WTC11 (cell line): Measurements from ENCODE around the gene ATCAY. TPM values are rescaled to one million over a fixed set of nuclear protein-coding genes. Genes with fewer than 3 reads are reported as not detected.

ENCODE experiments used
- ATF1 ChIP-seq: sonication (generic); formaldehyde crosslinking; IDR thresholded peaks from 2 replicates; pipeline ENCODE4 v1.8.1; 2023; ENCODE audit warnings: mild to moderate bottlenecking, moderate library complexity, missing genetic modification reagents
- ATF3 ChIP-seq: sonication (generic); formaldehyde crosslinking; conservative IDR thresholded peaks from 2 replicates; pipeline ENCODE4 v1.8.1; 2022; ENCODE audit warnings: mild to moderate bottlenecking, missing genetic modification reagents
- CBFB ChIP-seq: sonication (generic); formaldehyde crosslinking; IDR thresholded peaks from 2 replicates; pipeline ENCODE4 v1.8.1; 2022; ENCODE audit warnings: mild to moderate bottlenecking, low read depth, missing genetic modification reagents
- E2F1 ChIP-seq: sonication (generic); formaldehyde crosslinking; IDR thresholded peaks from 2 replicates; pipeline ENCODE4 v1.8.0; 2022; ENCODE audit warnings: mild to moderate bottlenecking, missing genetic modification reagents
- FOXJ3 ChIP-seq: sonication (generic); formaldehyde crosslinking; IDR thresholded peaks from 2 replicates; pipeline ENCODE4 v1.9.0; 2021; ENCODE audit warnings: missing genetic modification reagents, mild to moderate bottlenecking, borderline replicate concordance
- FOXK1 ChIP-seq: sonication (generic); formaldehyde crosslinking; IDR thresholded peaks from 2 replicates; pipeline ENCODE4 v1.8.0; 2022; ENCODE audit warnings: mild to moderate bottlenecking, moderate library complexity, missing genetic modification reagents
- GRHL2 ChIP-seq: fragments of 250-450 bp; sonication (Bioruptor Pico); IDR thresholded peaks from 2 replicates; pipeline ENCODE4 v1.8.0; 2022; ENCODE audit warnings: mild to moderate bottlenecking, moderate library complexity; ENCODE audit not compliant: insufficient replicate concordance, severe bottlenecking
- IRF1 ChIP-seq: sonication (generic); formaldehyde crosslinking; IDR thresholded peaks from 2 replicates; pipeline ENCODE4 v1.8.0; 2023; ENCODE audit warnings: missing genetic modification reagents
- JUN ChIP-seq: sonication (generic); formaldehyde crosslinking; IDR thresholded peaks from 2 replicates; pipeline ENCODE4 v1.8.0; 2023; ENCODE audit warnings: mild to moderate bottlenecking, missing genetic modification reagents
- KAT7 ChIP-seq: sonication (generic); formaldehyde crosslinking; IDR thresholded peaks from 2 replicates; pipeline ENCODE4 v1.8.1; 2023; ENCODE audit warnings: missing genetic modification reagents, mild to moderate bottlenecking, borderline replicate concordance
- MYBL2 ChIP-seq: sonication (generic); formaldehyde crosslinking; IDR thresholded peaks from 2 replicates; pipeline ENCODE4 v1.8.1; 2023; ENCODE audit warnings: mild to moderate bottlenecking, moderate library complexity, missing genetic modification reagents
- NFE2L1 ChIP-seq: sonication (generic); formaldehyde crosslinking; IDR thresholded peaks from 2 replicates; pipeline ENCODE4 v1.8.1; 2023; ENCODE audit warnings: missing genetic modification reagents
- NR1H2 ChIP-seq: sonication (generic); formaldehyde crosslinking; IDR thresholded peaks from 2 replicates; pipeline ENCODE4 v1.9.0; 2021; ENCODE audit warnings: mild to moderate bottlenecking, moderate library complexity, missing genetic modification reagents
- NR2C2 ChIP-seq: sonication (generic); formaldehyde crosslinking; IDR thresholded peaks from 2 replicates; pipeline ENCODE4 v1.8.0; 2022; ENCODE audit warnings: mild to moderate bottlenecking, missing genetic modification reagents
- OVOL2 ChIP-seq: fragments of 250-450 bp; sonication (Bioruptor Pico); IDR thresholded peaks from 2 replicates; pipeline ENCODE4 v1.9.0; 2021; ENCODE audit warnings: mild to moderate bottlenecking, borderline replicate concordance
- PRDM15 ChIP-seq: sonication (generic); formaldehyde crosslinking; IDR thresholded peaks from 2 replicates; pipeline ENCODE4 v1.8.0; 2022; ENCODE audit warnings: missing genetic modification reagents
- PRRX2 ChIP-seq: fragments of 250-450 bp; sonication (Bioruptor Pico); IDR thresholded peaks from 2 replicates; pipeline ENCODE4 v1.8.0; 2021; ENCODE audit warnings: mild to moderate bottlenecking
- RORB ChIP-seq: fragments of 250-450 bp; sonication (Bioruptor Pico); IDR thresholded peaks from 2 replicates; pipeline ENCODE4 v1.9.0; 2021; ENCODE audit warnings: mild to moderate bottlenecking
- SOX15 ChIP-seq: fragments of 250-450 bp; sonication (Bioruptor Pico); IDR thresholded peaks from 2 replicates; pipeline ENCODE4 v1.9.0; 2021; ENCODE audit warnings: mild to moderate bottlenecking
- SP1 ChIP-seq: sonication (generic); formaldehyde crosslinking; conservative IDR thresholded peaks from 2 replicates; pipeline ENCODE4 v1.8.1; 2022; ENCODE audit warnings: missing genetic modification reagents
- TCF7 ChIP-seq: sonication (generic); formaldehyde crosslinking; IDR thresholded peaks from 2 replicates; pipeline ENCODE4 v1.8.0; 2022; ENCODE audit warnings: mild to moderate bottlenecking, low read depth, missing genetic modification reagents, moderate library complexity
- TP53 ChIP-seq: sonication (generic); formaldehyde crosslinking; IDR thresholded peaks from 2 replicates; pipeline ENCODE4 v1.8.1; 2023; ENCODE audit warnings: mild to moderate bottlenecking, missing genetic modification reagents
- USF2 ChIP-seq: sonication (generic); formaldehyde crosslinking; IDR thresholded peaks from 2 replicates; pipeline ENCODE4 v1.8.1; 2023; ENCODE audit warnings: mild to moderate bottlenecking, missing genetic modification reagents, moderate library complexity
- ZBTB43 ChIP-seq: sonication (generic); formaldehyde crosslinking; IDR thresholded peaks from 2 replicates; pipeline ENCODE4 v1.8.1; 2023; ENCODE audit warnings: mild to moderate bottlenecking, missing genetic modification reagents
- ZMAT4 ChIP-seq: fragments of 250-450 bp; sonication (Bioruptor Pico); IDR thresholded peaks from 2 replicates; pipeline ENCODE4 v1.9.0; 2021; ENCODE audit warnings: mild to moderate bottlenecking
- ZNF219 ChIP-seq: sonication (generic); formaldehyde crosslinking; IDR thresholded peaks from 2 replicates; pipeline ENCODE4 v1.8.0; 2023; ENCODE audit warnings: missing genetic modification reagents, mild to moderate bottlenecking, borderline replicate concordance
- ZNF263 ChIP-seq: sonication (generic); formaldehyde crosslinking; IDR thresholded peaks from 2 replicates; pipeline ENCODE4 v1.8.1; 2022; ENCODE audit warnings: low read depth, mild to moderate bottlenecking, moderate library complexity, missing genetic modification reagents
- ZNF532 ChIP-seq: fragments of 250-450 bp; sonication (Bioruptor Pico); IDR thresholded peaks from 2 replicates; pipeline ENCODE4 v1.9.0; 2021; ENCODE audit warnings: mild to moderate bottlenecking, borderline replicate concordance
- total RNA-seq: library from RNA; stranded (reverse); gene quantifications from 3 replicates; pipeline ENCODE4 v1.2.3, GENCODE V29; 2021

ATCAY gene
- total RNA-seq, 1 experiment from 2014 or later, result 23.5 TPM

GRCh38 chr19:3868770-3869456 is 11.6 kb upstream of the ATCAY start, which contains the start of gene ZFR2 (continued):
- no peak for TF ChIP-seq ZNF532 (CRISPR knock-in tag)
- TF ChIP-seq ZBTB43 (CRISPR knock-in tag), result peak; percentile 99
- peak; percentile 99 for TF ChIP-seq MYBL2 (CRISPR knock-in tag)
- no peak for TF ChIP-seq OVOL2 (CRISPR knock-in tag)
- peak; percentile 96 for TF ChIP-seq NR2C2 (CRISPR knock-in tag)
- peak; percentile 89 for TF ChIP-seq ZNF263 (CRISPR knock-in tag)
- TF ChIP-seq ATF3 (CRISPR knock-in tag), result peak; percentile 98
- 0 out of 2 replicates have a peak, but pooled peaks have one; percentile 69 for TF ChIP-seq FOXJ3 (CRISPR knock-in tag)
- TF ChIP-seq ZNF219 (CRISPR knock-in tag), result peak; percentile 98
- TF ChIP-seq TCF7, result peak; percentile 99
- peak; percentile 100 for TF ChIP-seq TP53 (CRISPR knock-in tag)
- TF ChIP-seq PRDM15 (CRISPR knock-in tag), result peak; percentile 86
- peak; percentile 100 for TF ChIP-seq KAT7 (CRISPR knock-in tag)
- TF ChIP-seq CBFB, result peak; percentile 100
- TF ChIP-seq NR1H2 (CRISPR knock-in tag), result peak; percentile 92
- TF ChIP-seq SP1 (CRISPR knock-in tag), result peak; percentile 100
- no peak for TF ChIP-seq ZMAT4 (CRISPR knock-in tag)
- TF ChIP-seq RORB (CRISPR knock-in tag), result no peak
- peak; percentile 99 for TF ChIP-seq ATF1 (CRISPR knock-in tag)
- TF ChIP-seq GRHL2 (CRISPR knock-in tag), result no peak
- peak; percentile 99 for TF ChIP-seq JUN
- TF ChIP-seq E2F1 (CRISPR knock-in tag), result peak; percentile 100
- TF ChIP-seq IRF1, result peak; percentile 100
- TF ChIP-seq FOXK1, result peak; percentile 99
- peak; percentile 99 for TF ChIP-seq NFE2L1 (CRISPR knock-in tag)
- peak; percentile 79 for TF ChIP-seq USF2
- no peak for TF ChIP-seq SOX15 (CRISPR knock-in tag)
- no peak for TF ChIP-seq PRRX2 (CRISPR knock-in tag)
